ENCODE data around the gene TOP2B.

TOP2B gene

GRCh38 chr3:25574172-25574765 is 90.4 kb downstream of the TOP2B start:
- TF ChIP-seq MAX (IDR thresholded peaks at IDR 0.05; ENCODE audit: low read depth, low read length) (no peak), POLR2A (IDR thresholded peaks at IDR 0.05; ENCODE audit: extremely low read depth, insufficient read length) (no peak), MYC (IDR thresholded peaks at IDR 0.05; ENCODE audit: low read depth, low read length) (no peak)
- TF ChIP-seq, protein P1, sequence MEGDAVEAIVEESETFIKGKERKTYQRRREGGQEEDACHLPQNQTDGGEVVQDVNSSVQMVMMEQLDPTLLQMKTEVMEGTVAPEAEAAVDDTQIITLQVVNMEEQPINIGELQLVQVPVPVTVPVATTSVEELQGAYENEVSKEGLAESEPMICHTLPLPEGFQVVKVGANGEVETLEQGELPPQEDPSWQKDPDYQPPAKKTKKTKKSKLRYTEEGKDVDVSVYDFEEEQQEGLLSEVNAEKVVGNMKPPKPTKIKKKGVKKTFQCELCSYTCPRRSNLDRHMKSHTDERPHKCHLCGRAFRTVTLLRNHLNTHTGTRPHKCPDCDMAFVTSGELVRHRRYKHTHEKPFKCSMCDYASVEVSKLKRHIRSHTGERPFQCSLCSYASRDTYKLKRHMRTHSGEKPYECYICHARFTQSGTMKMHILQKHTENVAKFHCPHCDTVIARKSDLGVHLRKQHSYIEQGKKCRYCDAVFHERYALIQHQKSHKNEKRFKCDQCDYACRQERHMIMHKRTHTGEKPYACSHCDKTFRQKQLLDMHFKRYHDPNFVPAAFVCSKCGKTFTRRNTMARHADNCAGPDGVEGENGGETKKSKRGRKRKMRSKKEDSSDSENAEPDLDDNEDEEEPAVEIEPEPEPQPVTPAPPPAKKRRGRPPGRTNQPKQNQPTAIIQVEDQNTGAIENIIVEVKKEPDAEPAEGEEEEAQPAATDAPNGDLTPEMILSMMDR (IDR thresholded peaks at IDR 0.05; ENCODE audit: low read depth, low read length), result no peak
- DNase-seq (ENCODE audit: low read depth), result no peak
- H3K4me3 ChIP-seq (ENCODE audit: low read depth, low read length), result no peak overlapping the region

- no peak overlapping the region for H3K4me3 ChIP-seq (ENCODE audit: low read depth, low read length)
- no peak for DNase-seq (ENCODE audit: low read depth)
- no peak for TF ChIP-seq MYC (IDR thresholded peaks at IDR 0.05; ENCODE audit: low read depth, low read length)
- TF ChIP-seq, protein P1 (IDR thresholded peaks at IDR 0.05; ENCODE audit: low read depth, low read length), result no peak
- TF ChIP-seq POLR2A (IDR thresholded peaks at IDR 0.05; ENCODE audit: extremely low read depth, insufficient read length), result no peak
- TF ChIP-seq MAX (IDR thresholded peaks at IDR 0.05; ENCODE audit: low read depth, low read length), result no peak
Measured at GRCh38 chr3:25573386-25574171, 91.1 kb downstream of the TOP2B start.

DNA sequence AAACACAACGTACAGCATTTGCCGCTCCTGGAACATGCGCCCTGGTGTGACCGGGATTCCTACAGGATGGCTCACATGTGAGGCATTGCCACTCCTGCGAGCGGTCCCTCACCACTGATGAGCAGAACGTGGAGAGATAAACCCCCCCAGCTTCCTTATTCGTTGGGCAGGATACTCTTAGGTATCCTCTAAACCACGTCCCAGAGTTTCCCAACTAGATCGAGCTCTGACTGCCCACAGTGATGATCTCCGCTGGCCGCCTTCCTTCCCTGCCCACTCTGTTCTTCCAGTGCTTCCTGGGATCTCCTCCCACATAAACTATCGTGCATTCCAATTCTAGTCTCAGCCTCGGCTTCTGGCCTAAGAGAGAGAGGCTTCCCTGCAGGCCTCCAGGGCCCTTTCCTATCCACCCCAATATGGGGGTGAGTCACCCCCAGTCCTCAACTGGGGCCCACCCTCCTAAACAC is 91.8 kb downstream of the TOP2B start:
- no peak for DNase-seq (ENCODE audit: low read depth)
- TF ChIP-seq MAX (IDR thresholded peaks at IDR 0.05; ENCODE audit: low read depth, low read length), result no peak
- no peak for TF ChIP-seq POLR2A (IDR thresholded peaks at IDR 0.05; ENCODE audit: extremely low read depth, insufficient read length)
- TF ChIP-seq, protein P1 (IDR thresholded peaks at IDR 0.05; ENCODE audit: low read depth, low read length), result no peak
- TF ChIP-seq MYC (IDR thresholded peaks at IDR 0.05; ENCODE audit: low read depth, low read length), result no peak
- no peak overlapping the region for H3K4me3 ChIP-seq (ENCODE audit: low read depth, low read length)

DNA sequence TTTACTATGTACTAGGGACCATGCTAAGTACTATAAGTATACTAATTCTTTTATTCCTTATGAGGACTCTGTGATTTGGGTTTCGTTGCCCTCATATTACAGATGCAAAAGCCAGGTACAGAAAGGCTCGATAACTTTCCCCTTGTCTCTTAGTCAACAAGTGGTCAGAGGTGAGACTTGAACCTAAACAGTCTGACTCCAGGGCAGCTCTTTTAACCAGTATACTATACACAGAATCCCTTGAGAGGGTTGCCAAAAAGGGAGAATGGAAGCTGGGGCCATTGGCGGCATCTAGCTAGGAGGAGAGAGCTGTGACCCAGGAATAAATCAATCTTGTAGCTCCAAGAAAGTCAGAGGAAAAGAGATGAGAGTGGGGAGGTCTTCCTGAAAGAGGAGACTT is 92.4 kb downstream of the TOP2B start:
- DNase-seq (ENCODE audit: low read depth), result no peak
- TF ChIP-seq, protein P1 (IDR thresholded peaks at IDR 0.05; ENCODE audit: low read depth, low read length), result no peak
- TF ChIP-seq MAX (IDR thresholded peaks at IDR 0.05; ENCODE audit: low read depth, low read length), result no peak
- TF ChIP-seq POLR2A (IDR thresholded peaks at IDR 0.05; ENCODE audit: extremely low read depth, insufficient read length), result no peak
- TF ChIP-seq MYC (IDR thresholded peaks at IDR 0.05; ENCODE audit: low read depth, low read length), result no peak
- no peak overlapping the region for H3K4me3 ChIP-seq (ENCODE audit: low read depth, low read length)

DNA sequence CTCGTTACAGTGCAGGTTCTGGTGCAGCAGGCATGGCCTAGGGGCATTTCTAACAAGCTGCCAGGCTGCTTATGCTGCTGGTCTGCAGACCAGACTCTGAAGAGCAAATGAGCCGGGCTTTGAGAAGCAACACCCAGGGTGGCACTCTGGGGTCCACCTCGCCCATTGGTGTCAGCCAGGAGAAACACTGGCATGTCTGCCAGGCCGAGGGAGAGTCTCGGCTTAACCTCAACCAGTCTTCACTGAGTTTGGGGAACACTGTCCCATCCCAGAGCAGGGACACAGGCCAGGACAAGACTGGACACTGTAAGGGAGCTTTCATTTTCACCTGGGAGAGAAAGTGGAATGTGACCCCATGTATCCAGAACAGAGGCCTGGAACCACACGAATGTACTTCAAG is 93.4 kb downstream of the TOP2B start:
- no peak for TF ChIP-seq POLR2A (IDR thresholded peaks at IDR 0.05; ENCODE audit: extremely low read depth, insufficient read length)
- TF ChIP-seq, protein P1 (IDR thresholded peaks at IDR 0.05; ENCODE audit: low read depth, low read length), result no peak
- TF ChIP-seq MAX (IDR thresholded peaks at IDR 0.05; ENCODE audit: low read depth, low read length), result no peak
- no peak for TF ChIP-seq MYC (IDR thresholded peaks at IDR 0.05; ENCODE audit: low read depth, low read length)
- no peak for DNase-seq (ENCODE audit: low read depth)
- no peak overlapping the region for H3K4me3 ChIP-seq (ENCODE audit: low read depth, low read length)

Data from NB4 (cell line).